WTC11 (cell line): ENCODE measurements around the gene SLC66A2. TPM values are rescaled to one million over a fixed set of nuclear protein-coding genes. Genes with fewer than 3 reads are reported as not detected.

Experiments
- ATAC-seq: fragments of 200-7000 bp; cut with Tn5 transposase; 2 replicates; pipeline ENCODE4 v1.10.0; 2021; ENCODE audit warnings: mild to moderate bottlenecking, moderate library complexity
- CTCF ChIA-PET: fragments of 300-600 bp; sonication (Branson Sonifier 250); formaldehyde crosslinking; loops from one replicate; lab custom pipeline; 2021; ENCODE audit warnings: antibody characterized with exemption; lab: Charles Lee
- POLR2A ChIA-PET: fragments of 350-600 bp; sonication (Branson Sonifier 250); formaldehyde crosslinking; loops from one replicate; lab custom pipeline; 2021; ENCODE audit warnings: antibody characterized with exemption; lab: Charles Lee
- DNase-seq: peaks from one replicate; pipeline ENCODE4 v3.0.0; 2021; ENCODE audit warnings: low spot score
- H3K27ac Mint-ChIP-seq: 2 replicates; pipeline ENCODE4 v1.8.0; 2021; ENCODE audit warnings: mixed read lengths
- H3K27me3 Mint-ChIP-seq: 2 replicates; pipeline ENCODE4 v1.8.0; 2021; ENCODE audit warnings: low read depth, mild to moderate bottlenecking, moderate library complexity, mixed read lengths
- H3K36me3 Mint-ChIP-seq: 2 replicates; pipeline ENCODE4 v1.8.0; 2021; ENCODE audit warnings: mixed read lengths
- H3K4me1 Mint-ChIP-seq: 2 replicates; pipeline ENCODE4 v1.8.0; 2022; ENCODE audit warnings: mixed read lengths
- H3K4me3 Mint-ChIP-seq: 2 replicates; pipeline ENCODE4 v1.8.0; 2021; ENCODE audit warnings: mild to moderate bottlenecking, moderate library complexity, mixed read lengths
- H3K9me3 Mint-ChIP-seq: 2 replicates; pipeline ENCODE4 v1.8.0; 2021; ENCODE audit warnings: mixed read lengths
- IRF2 ChIP-seq: sonication (generic); formaldehyde crosslinking; IDR thresholded peaks from 2 replicates; pipeline ENCODE4 v1.8.0; 2022; ENCODE audit warnings: low read depth, missing genetic modification reagents, borderline replicate concordance
- NFATC4 ChIP-seq: fragments of 250-450 bp; sonication (Bioruptor Pico); IDR thresholded peaks from 2 replicates; pipeline ENCODE4 v1.9.0; 2021; ENCODE audit warnings: mild to moderate bottlenecking
- NFE2L1 ChIP-seq: sonication (generic); formaldehyde crosslinking; IDR thresholded peaks from 2 replicates; pipeline ENCODE4 v1.8.1; 2023; ENCODE audit warnings: missing genetic modification reagents
- NR1H2 ChIP-seq: sonication (generic); formaldehyde crosslinking; IDR thresholded peaks from 2 replicates; pipeline ENCODE4 v1.9.0; 2021; ENCODE audit warnings: mild to moderate bottlenecking, moderate library complexity, missing genetic modification reagents
- NR2C2 ChIP-seq: sonication (generic); formaldehyde crosslinking; IDR thresholded peaks from 2 replicates; pipeline ENCODE4 v1.8.0; 2022; ENCODE audit warnings: mild to moderate bottlenecking, missing genetic modification reagents
- OVOL2 ChIP-seq: fragments of 250-450 bp; sonication (Bioruptor Pico); IDR thresholded peaks from 2 replicates; pipeline ENCODE4 v1.9.0; 2021; ENCODE audit warnings: mild to moderate bottlenecking, borderline replicate concordance
- RELA ChIP-seq: sonication (generic); formaldehyde crosslinking; IDR thresholded peaks from 2 replicates; pipeline ENCODE4 v1.8.1; 2022; ENCODE audit warnings: missing genetic modification reagents, mild to moderate bottlenecking, borderline replicate concordance
- TP53 ChIP-seq: sonication (generic); formaldehyde crosslinking; IDR thresholded peaks from 2 replicates; pipeline ENCODE4 v1.8.1; 2023; ENCODE audit warnings: mild to moderate bottlenecking, missing genetic modification reagents
- ZBTB21 ChIP-seq: sonication (generic); formaldehyde crosslinking; IDR thresholded peaks from 2 replicates; pipeline ENCODE4 v1.8.1; 2023; ENCODE audit warnings: mild to moderate bottlenecking, missing genetic modification reagents, borderline replicate concordance
- ZNF138 ChIP-seq: sonication (generic); formaldehyde crosslinking; conservative IDR thresholded peaks from 2 replicates; pipeline ENCODE4 v1.8.1; 2022; ENCODE audit warnings: mild to moderate bottlenecking, moderate library complexity, missing genetic modification reagents
- ZNF396 ChIP-seq: fragments of 250-450 bp; sonication (Bioruptor Pico); IDR thresholded peaks from 2 replicates; pipeline ENCODE4 v1.8.0; 2021; ENCODE audit warnings: mild to moderate bottlenecking, moderate library complexity, borderline replicate concordance
- total RNA-seq: library from RNA; stranded (reverse); gene quantifications from 3 replicates; pipeline ENCODE4 v1.2.3, GENCODE V29; 2021
- TF ChIP-seq, protein P1 (sequence below): sonication (generic); formaldehyde crosslinking; IDR thresholded peaks from 2 replicates; pipeline ENCODE4 v1.8.0; 2022; ENCODE audit warnings: mild to moderate bottlenecking, missing genetic modification reagents
- TF ChIP-seq, protein P2 (sequence below): sonication (generic); formaldehyde crosslinking; IDR thresholded peaks from 2 replicates; pipeline ENCODE4 v1.8.0; 2023; ENCODE audit warnings: missing genetic modification reagents
- TF ChIP-seq, protein P3 (sequence below): fragments of 200-600 bp; IDR thresholded peaks from 2 replicates; pipeline ENCODE4 v1.8.0; 2022; ENCODE audit warnings: antibody characterized with exemption
- TF ChIP-seq, protein P4 (sequence below): sonication (generic); formaldehyde crosslinking; IDR thresholded peaks from 2 replicates; pipeline ENCODE4 v1.8.1; 2022; ENCODE audit warnings: low read depth, mild to moderate bottlenecking, moderate library complexity, missing genetic modification reagents, borderline replicate concordance
- TF ChIP-seq, protein P5 (sequence below): sonication (generic); formaldehyde crosslinking; IDR thresholded peaks from 2 replicates; pipeline ENCODE4 v1.8.1; 2023; ENCODE audit warnings: mild to moderate bottlenecking, missing genetic modification reagents
- TF ChIP-seq, protein P6 (sequence below): sonication (generic); formaldehyde crosslinking; IDR thresholded peaks from 2 replicates; pipeline ENCODE4 v1.8.1; 2023; ENCODE audit warnings: mild to moderate bottlenecking, missing genetic modification reagents, borderline replicate concordance
- TF ChIP-seq, protein P7 (sequence below): fragments of 250-450 bp; sonication (Bioruptor Pico); IDR thresholded peaks from 2 replicates; pipeline ENCODE4 v2.1.2; 2022; ENCODE audit warnings: mild to moderate bottlenecking, moderate library complexity

Gene SLC66A2
- total RNA-seq, 1 experiment from 2014 or later = 20.9 TPM

DNA sequence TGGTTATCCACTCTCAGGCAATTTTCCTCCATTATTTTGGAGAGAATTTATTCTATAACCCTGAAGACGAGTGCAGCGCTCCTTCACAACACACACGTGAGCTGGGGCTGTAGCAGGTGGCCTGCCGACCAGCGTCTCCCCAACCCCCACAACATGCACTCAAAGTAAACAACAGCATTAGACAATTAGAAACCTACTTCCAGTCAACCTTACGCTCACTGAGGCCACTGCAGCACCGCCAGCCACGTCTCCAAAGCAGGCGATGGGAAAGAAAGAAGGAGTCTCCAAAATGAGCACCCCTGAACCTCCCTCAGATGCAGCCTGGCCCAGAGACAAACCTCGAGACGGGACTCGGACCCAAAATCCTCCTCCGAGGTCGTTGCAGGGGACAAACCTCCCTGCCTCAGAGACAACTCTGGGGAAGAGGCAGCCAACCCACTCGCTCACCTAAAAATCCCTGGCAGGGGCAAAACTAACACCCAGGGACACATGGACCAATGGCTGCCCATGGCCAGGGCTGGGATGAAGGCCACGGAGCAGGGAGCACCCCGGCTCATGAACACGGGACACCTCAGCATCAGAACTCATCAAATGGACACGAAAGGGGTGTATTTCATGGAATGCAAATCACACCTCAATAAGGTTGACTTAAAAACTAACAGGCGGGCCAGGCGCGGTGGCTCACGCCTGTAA lies 2.6 kb downstream of the SLC66A2 start:
- H3K36me3 Mint-ChIP-seq = no peaks in the 10 kb centered on the region
- POLR2A ChIA-PET = no interaction called here
- no peak for TF ChIP-seq IRF2 (CRISPR knock-in tag)
- no peak for TF ChIP-seq NFE2L1 (CRISPR knock-in tag)
- TF ChIP-seq ZBTB21 = no peak
- TF ChIP-seq, protein P1, sequence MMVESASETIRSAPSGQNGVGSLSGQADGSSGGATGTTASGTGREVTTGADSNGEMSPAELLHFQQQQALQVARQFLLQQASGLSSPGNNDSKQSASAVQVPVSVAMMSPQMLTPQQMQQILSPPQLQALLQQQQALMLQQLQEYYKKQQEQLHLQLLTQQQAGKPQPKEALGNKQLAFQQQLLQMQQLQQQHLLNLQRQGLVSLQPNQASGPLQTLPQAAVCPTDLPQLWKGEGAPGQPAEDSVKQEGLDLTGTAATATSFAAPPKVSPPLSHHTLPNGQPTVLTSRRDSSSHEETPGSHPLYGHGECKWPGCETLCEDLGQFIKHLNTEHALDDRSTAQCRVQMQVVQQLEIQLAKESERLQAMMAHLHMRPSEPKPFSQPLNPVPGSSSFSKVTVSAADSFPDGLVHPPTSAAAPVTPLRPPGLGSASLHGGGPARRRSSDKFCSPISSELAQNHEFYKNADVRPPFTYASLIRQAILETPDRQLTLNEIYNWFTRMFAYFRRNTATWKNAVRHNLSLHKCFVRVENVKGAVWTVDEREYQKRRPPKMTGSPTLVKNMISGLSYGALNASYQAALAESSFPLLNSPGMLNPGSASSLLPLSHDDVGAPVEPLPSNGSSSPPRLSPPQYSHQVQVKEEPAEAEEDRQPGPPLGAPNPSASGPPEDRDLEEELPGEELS = no peak
- no peak for TF ChIP-seq OVOL2
- no peak for TF ChIP-seq NFATC4 (CRISPR knock-in tag)
- TF ChIP-seq, protein P2, sequence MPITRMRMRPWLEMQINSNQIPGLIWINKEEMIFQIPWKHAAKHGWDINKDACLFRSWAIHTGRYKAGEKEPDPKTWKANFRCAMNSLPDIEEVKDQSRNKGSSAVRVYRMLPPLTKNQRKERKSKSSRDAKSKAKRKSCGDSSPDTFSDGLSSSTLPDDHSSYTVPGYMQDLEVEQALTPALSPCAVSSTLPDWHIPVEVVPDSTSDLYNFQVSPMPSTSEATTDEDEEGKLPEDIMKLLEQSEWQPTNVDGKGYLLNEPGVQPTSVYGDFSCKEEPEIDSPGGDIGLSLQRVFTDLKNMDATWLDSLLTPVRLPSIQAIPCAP (CRISPR knock-in tag) = no peak
- TF ChIP-seq ZNF138 (CRISPR knock-in tag) = no peak
- TF ChIP-seq TP53 (CRISPR knock-in tag) = no peak
- TF ChIP-seq, protein P3, sequence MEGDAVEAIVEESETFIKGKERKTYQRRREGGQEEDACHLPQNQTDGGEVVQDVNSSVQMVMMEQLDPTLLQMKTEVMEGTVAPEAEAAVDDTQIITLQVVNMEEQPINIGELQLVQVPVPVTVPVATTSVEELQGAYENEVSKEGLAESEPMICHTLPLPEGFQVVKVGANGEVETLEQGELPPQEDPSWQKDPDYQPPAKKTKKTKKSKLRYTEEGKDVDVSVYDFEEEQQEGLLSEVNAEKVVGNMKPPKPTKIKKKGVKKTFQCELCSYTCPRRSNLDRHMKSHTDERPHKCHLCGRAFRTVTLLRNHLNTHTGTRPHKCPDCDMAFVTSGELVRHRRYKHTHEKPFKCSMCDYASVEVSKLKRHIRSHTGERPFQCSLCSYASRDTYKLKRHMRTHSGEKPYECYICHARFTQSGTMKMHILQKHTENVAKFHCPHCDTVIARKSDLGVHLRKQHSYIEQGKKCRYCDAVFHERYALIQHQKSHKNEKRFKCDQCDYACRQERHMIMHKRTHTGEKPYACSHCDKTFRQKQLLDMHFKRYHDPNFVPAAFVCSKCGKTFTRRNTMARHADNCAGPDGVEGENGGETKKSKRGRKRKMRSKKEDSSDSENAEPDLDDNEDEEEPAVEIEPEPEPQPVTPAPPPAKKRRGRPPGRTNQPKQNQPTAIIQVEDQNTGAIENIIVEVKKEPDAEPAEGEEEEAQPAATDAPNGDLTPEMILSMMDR = no peak
- no peak for TF ChIP-seq RELA (CRISPR knock-in tag)
- TF ChIP-seq, protein P4, sequence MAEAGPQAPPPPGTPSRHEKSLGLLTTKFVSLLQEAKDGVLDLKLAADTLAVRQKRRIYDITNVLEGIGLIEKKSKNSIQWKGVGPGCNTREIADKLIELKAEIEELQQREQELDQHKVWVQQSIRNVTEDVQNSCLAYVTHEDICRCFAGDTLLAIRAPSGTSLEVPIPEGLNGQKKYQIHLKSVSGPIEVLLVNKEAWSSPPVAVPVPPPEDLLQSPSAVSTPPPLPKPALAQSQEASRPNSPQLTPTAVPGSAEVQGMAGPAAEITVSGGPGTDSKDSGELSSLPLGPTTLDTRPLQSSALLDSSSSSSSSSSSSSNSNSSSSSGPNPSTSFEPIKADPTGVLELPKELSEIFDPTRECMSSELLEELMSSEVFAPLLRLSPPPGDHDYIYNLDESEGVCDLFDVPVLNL = no peak
- TF ChIP-seq NR1H2 (CRISPR knock-in tag) = no peak
- TF ChIP-seq, protein P5, sequence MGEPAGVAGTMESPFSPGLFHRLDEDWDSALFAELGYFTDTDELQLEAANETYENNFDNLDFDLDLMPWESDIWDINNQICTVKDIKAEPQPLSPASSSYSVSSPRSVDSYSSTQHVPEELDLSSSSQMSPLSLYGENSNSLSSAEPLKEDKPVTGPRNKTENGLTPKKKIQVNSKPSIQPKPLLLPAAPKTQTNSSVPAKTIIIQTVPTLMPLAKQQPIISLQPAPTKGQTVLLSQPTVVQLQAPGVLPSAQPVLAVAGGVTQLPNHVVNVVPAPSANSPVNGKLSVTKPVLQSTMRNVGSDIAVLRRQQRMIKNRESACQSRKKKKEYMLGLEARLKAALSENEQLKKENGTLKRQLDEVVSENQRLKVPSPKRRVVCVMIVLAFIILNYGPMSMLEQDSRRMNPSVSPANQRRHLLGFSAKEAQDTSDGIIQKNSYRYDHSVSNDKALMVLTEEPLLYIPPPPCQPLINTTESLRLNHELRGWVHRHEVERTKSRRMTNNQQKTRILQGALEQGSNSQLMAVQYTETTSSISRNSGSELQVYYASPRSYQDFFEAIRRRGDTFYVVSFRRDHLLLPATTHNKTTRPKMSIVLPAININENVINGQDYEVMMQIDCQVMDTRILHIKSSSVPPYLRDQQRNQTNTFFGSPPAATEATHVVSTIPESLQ (CRISPR knock-in tag) = no peak
- TF ChIP-seq, protein P6, sequence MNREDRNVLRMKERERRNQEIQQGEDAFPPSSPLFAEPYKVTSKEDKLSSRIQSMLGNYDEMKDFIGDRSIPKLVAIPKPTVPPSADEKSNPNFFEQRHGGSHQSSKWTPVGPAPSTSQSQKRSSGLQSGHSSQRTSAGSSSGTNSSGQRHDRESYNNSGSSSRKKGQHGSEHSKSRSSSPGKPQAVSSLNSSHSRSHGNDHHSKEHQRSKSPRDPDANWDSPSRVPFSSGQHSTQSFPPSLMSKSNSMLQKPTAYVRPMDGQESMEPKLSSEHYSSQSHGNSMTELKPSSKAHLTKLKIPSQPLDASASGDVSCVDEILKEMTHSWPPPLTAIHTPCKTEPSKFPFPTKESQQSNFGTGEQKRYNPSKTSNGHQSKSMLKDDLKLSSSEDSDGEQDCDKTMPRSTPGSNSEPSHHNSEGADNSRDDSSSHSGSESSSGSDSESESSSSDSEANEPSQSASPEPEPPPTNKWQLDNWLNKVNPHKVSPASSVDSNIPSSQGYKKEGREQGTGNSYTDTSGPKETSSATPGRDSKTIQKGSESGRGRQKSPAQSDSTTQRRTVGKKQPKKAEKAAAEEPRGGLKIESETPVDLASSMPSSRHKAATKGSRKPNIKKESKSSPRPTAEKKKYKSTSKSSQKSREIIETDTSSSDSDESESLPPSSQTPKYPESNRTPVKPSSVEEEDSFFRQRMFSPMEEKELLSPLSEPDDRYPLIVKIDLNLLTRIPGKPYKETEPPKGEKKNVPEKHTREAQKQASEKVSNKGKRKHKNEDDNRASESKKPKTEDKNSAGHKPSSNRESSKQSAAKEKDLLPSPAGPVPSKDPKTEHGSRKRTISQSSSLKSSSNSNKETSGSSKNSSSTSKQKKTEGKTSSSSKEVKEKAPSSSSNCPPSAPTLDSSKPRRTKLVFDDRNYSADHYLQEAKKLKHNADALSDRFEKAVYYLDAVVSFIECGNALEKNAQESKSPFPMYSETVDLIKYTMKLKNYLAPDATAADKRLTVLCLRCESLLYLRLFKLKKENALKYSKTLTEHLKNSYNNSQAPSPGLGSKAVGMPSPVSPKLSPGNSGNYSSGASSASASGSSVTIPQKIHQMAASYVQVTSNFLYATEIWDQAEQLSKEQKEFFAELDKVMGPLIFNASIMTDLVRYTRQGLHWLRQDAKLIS (CRISPR knock-in tag) = no peak
- no peak for TF ChIP-seq NR2C2 (CRISPR knock-in tag)
- TF ChIP-seq, protein P7, sequence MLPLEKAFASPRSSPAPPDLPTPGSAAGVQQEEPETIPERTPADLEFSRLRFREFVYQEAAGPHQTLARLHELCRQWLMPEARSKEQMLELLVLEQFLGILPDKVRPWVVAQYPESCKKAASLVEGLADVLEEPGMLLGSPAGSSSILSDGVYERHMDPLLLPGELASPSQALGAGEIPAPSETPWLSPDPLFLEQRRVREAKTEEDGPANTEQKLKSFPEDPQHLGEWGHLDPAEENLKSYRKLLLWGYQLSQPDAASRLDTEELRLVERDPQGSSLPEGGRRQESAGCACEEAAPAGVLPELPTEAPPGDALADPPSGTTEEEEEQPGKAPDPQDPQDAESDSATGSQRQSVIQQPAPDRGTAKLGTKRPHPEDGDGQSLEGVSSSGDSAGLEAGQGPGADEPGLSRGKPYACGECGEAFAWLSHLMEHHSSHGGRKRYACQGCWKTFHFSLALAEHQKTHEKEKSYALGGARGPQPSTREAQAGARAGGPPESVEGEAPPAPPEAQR (CRISPR knock-in tag) = no peak
- no peak for TF ChIP-seq ZNF396 (CRISPR knock-in tag)
- TF ChIP-seq, all 79 proteins: peak for 0
- no peak overlapping the region for H3K4me3 Mint-ChIP-seq
- H3K9me3 Mint-ChIP-seq = no peaks in the 10 kb centered on the region
- H3K4me1 Mint-ChIP-seq = peaks cover 21% of the 10 kb centered on the region
- CTCF ChIA-PET = no interaction called here
- DNase-seq (no peak), ATAC-seq (no peak)
- no peak overlapping the region for H3K27ac Mint-ChIP-seq
- peaks cover 37% of the 10 kb centered on the region for H3K27me3 Mint-ChIP-seq
